ENCODE results near the gene CYTH3. TPM values are rescaled to one million over a fixed set of nuclear protein-coding genes. Genes with fewer than 3 reads are reported as not detected.

The CYTH3 gene
- total and polyA plus RNA-seq, 2 of the 4 experiments (the other 2 are of a cell fraction), result 14.2 to 34.8 TPM

DNA sequence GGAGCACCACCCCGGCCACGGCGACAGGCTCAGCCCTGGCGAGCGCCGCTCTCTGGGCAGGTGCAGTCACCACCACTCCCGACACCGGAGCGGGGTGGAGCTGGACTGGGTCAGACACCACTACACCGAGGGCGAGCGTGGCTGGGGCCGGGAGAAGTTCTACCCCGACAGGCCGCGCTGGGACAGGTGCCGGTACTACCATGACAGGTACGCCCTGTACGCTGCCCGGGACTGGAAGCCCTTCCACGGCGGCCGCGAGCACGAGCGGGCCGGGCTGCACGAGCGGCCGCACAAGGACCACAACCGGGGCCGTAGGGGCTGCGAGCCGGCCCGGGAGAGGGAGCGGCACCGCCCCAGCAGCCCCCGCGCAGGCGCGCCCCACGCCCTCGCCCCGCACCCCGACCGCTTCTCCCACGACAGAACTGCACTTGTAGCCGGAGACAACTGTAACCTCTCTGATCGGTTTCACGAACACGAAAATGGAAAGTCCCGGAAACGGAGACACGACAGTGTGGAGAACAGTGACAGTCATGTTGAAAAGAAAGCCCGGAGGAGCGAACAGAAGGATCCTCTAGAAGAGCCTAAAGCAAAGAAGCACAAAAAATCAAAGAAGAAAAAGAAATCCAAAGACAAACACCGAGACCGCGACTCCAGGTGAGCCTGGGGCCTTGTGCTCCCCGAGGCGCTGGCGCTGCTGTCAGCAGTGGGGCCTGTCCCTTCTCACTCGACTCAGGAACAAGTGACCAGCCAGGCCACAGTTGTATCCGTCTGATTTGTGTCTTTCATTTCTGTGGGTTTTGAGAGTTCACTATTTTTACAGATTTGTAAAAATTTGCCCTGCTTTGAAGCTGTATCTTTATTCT lies 117.7 kb downstream of the CYTH3 start (continued):
- TF ChIP-seq MXI1 (IDR thresholded peaks at IDR 0.05; ENCODE audit: borderline replicate concordance, low read depth, low read length), result no peak

DNA sequence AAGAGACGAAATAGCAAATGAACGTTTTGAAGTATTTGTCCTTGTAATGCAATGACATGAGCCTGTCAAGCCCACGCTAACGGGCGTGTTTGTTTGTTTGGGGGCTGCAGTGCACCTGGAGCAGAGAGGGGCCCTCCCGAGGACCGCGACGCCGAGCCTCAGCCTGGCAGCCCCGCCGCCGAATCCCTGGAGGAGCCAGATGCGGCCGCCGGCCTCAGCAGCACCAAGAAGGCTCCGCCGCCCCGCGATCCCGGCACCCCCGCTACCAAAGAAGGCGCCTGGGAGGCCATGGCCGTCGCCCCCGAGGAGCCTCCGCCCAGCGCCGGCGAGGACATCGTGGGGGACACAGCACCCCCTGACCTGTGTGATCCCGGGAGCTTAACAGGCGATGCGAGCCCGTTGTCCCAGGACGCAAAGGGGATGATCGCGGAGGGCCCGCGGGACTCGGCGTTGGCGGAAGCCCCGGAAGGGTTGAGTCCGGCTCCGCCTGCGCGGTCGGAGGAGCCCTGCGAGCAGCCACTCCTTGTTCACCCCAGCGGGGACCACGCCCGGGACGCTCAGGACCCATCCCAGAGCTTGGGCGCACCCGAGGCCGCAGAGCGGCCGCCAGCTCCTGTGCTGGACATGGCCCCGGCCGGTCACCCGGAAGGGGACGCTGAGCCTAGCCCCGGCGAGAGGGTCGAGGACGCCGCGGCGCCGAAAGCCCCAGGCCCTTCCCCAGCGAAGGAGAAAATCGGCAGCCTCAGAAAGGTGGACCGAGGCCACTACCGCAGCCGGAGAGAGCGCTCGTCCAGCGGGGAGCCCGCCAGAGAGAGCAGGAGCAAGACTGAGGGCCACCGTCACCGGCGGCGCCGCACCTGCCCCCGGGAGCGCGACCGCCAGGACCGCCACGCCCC lies 118.5 kb downstream of the CYTH3 start:
- in situ Hi-C loops (cut with MboI; ENCODE audit: low sequenced_read_pairs) (no loop called here), intact Hi-C loops (cut with micrococcal nuclease) (loop anchor here (10.0 kb wide), 1 partner anchor 281 kb away; no protein-coding TSS in a partner anchor), dilution Hi-C loops (cut with HindIII; ENCODE audit: low sequenced_read_pairs, unreplicated experiment) (no loop called here)
- WGBS, 2 experiments (ENCODE audit: extremely low coverage in 2 of 2, insufficient read length in 1 of 2), result 92% methylated on average over 60 of the region's 91 CpGs; no CpG with 5 or more reads in 1 of the 2 experiments
- no peak overlapping the region for H2BK20ac ChIP-seq (ENCODE audit: low read depth, low read length)
- H3K14ac ChIP-seq (replicated peaks; ENCODE audit: low read depth, low read length), result no peak overlapping the region
- H4K8ac ChIP-seq (ENCODE audit: low read depth in 2 of 2, low read length in 2 of 2), result no peak overlapping the region
- H2AFZ ChIP-seq (replicated peaks; ENCODE audit: low read length, poor library complexity), result no peak overlapping the region
- H3K9ac ChIP-seq (ENCODE audit: low read depth, low read length), result no peak overlapping the region
- peaks cover 76% of the 10 kb centered on the region for H3K36me3 ChIP-seq (ENCODE audit: control insufficient read depth, insufficient read depth, low read length)
- no peak overlapping the region for H2BK120ac ChIP-seq (ENCODE audit: low read depth, low read length)
- no peak overlapping the region for H2AK5ac ChIP-seq (ENCODE audit: low read depth, low read length)
- no peak overlapping the region for H2BK5ac ChIP-seq (ENCODE audit: low read depth, low read length, poor library complexity, severe bottlenecking)
- no peaks in the 10 kb centered on the region for H3K4me1 ChIP-seq (ENCODE audit: control insufficient read depth, insufficient read depth, low read length)
- POLR2A ChIA-PET (ENCODE audit: unreplicated experiment), result no interaction called here
- no peak overlapping the region for H2BK15ac ChIP-seq (ENCODE audit: low read depth, low read length)
- H3K4me3 ChIP-seq (ENCODE audit: insufficient read depth, low read depth, low read length), result no peak overlapping the region
- H3K4me2 ChIP-seq (ENCODE audit: low read depth, low read length), result no peak overlapping the region
- H3K27ac ChIP-seq (ENCODE audit: insufficient read depth, low read length), result no peak overlapping the region
- CTCF ChIA-PET, result interaction anchor here (0.6 kb wide), 1 partner anchor 137 kb away, joined by 5 read pairs; no protein-coding TSS in a partner anchor
- H3K56ac ChIP-seq (ENCODE audit: extremely low read depth, insufficient read depth, low read length), result no peak overlapping the region
- no peaks in the 10 kb centered on the region; the same call in 1 of the 2 replicates for H4K20me1 ChIP-seq (ENCODE audit: insufficient read depth, low read length)
- H3K9me1 ChIP-seq (ENCODE audit: insufficient read depth, low read length), result no peaks in the 10 kb centered on the region
- no peak overlapping the region for H4K5ac ChIP-seq (ENCODE audit: low read depth, low read length)
- no peak overlapping the region for H3K23ac ChIP-seq (ENCODE audit: low read depth, low read length)
- H3K27me3 ChIP-seq (ENCODE audit: control insufficient read depth, insufficient read depth, low read length), result no peaks in the 10 kb centered on the region
- H3K4ac ChIP-seq (ENCODE audit: low read depth, low read length), result no peak overlapping the region
- ATAC-seq (ENCODE audit: low read depth), result no peak
- H2AK9ac ChIP-seq (replicated peaks; ENCODE audit: low read depth, low read length, poor library complexity), result no peak overlapping the region
- peaks cover 7 to 13% of the 10 kb centered on the region in 2 experiments; a peak in 2 of 4 replicates for H3K79me1 ChIP-seq (ENCODE audit: low read depth in 1 of 2, low read length in 2 of 2)
- H3K9me3 ChIP-seq (ENCODE audit: control insufficient read depth, insufficient read depth, low read length), result no peaks in the 10 kb centered on the region
- no TSS peak for BruUV-seq (replicated peaks)
- no peak overlapping the region for H4K91ac ChIP-seq (ENCODE audit: insufficient read depth, low read depth, low read length)
- no peak for DNase-seq
- H3K18ac ChIP-seq (ENCODE audit: low read depth, low read length), result no peak overlapping the region
- TF ChIP-seq, protein P1, sequence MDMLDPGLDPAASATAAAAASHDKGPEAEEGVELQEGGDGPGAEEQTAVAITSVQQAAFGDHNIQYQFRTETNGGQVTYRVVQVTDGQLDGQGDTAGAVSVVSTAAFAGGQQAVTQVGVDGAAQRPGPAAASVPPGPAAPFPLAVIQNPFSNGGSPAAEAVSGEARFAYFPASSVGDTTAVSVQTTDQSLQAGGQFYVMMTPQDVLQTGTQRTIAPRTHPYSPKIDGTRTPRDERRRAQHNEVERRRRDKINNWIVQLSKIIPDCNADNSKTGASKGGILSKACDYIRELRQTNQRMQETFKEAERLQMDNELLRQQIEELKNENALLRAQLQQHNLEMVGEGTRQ (IDR thresholded peaks at IDR 0.05; ENCODE audit: low read depth, low read length), result no peak
- TF ChIP-seq POLR2A (IDR thresholded peaks at IDR 0.05; ENCODE audit: low read depth, low read length), result no peak
- no peak for TF ChIP-seq RAD21 (IDR thresholded peaks at IDR 0.05; ENCODE audit: low read length)
- TF ChIP-seq CHD1 (IDR thresholded peaks at IDR 0.05; ENCODE audit: low read depth, low read length), result no peak
- TF ChIP-seq SMC3 (IDR thresholded peaks at IDR 0.05; ENCODE audit: low read depth, low read length), result no peak
- TF ChIP-seq MAZ (IDR thresholded peaks at IDR 0.05; ENCODE audit: borderline replicate concordance, low read depth, low read length), result no peak
- no peak for TF ChIP-seq NFE2L2 (IDR thresholded peaks at IDR 0.05; ENCODE audit: low read depth, low read length)
- no peak for TF ChIP-seq RFX5 (IDR thresholded peaks at IDR 0.05; ENCODE audit: low read depth, low read length)
- no peak for TF ChIP-seq MAFK (IDR thresholded peaks at IDR 0.05; ENCODE audit: low read depth, low read length)
- no peak for TF ChIP-seq CEBPB (IDR thresholded peaks at IDR 0.05; ENCODE audit: low read depth, low read length)
- TF ChIP-seq FOS (IDR thresholded peaks at IDR 0.05; ENCODE audit: low read depth, low read length), result no peak
- no peak for TF ChIP-seq BHLHE40 (IDR thresholded peaks at IDR 0.05; ENCODE audit: low read depth, low read length)
